Stimulated activated CD8-positive, alpha-beta memory T cell treated with anti-CD3 and anti-CD28 coated beads, Interleukin-12 subunit alpha, Interleukin-12 subunit beta, amount 100 ng/mL, for 4 hours (primary cell): ENCODE data around the gene FLYWCH2.

Experiments
- DNase-seq: peaks from one replicate; pipeline ENCODE4 v3.0.0-alpha.2; 2020; ENCODE audit warnings: low read depth

FLYWCH2 gene

DNA sequence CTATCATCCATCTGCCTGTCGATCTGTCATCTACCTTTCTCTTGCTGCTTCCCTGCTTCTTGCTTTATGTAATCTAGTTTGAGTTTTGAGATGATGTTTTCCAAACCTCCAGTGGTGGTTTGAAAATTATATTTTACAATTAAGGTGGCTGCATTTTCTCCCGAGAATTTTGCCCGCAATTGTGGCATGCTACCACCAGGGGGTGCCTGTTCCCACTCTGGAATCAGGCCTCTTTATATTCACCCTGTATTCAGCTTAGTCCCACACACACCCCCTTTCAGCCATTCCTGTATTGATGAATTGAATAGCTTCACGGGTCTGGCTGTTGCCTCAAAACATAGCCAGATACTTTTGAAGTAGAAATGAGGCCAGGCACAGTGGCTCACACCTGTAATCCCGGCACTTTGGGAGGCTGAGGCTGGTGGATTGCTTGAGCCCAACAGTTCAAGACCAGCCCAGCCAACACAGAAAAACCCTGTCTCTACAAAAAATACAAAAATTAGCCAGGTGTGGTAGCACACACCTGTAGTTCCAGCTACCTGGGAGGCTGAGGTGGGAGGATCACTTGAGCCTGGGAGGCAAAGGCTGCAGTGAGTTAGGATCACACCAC is 28.2 kb upstream of the FLYWCH2 start:
- no peak for DNase-seq

GRCh38 chr16:2855536-2855935 is 27.5 kb upstream of the FLYWCH2 start:
- no peak for DNase-seq

- DNase-seq, result no peak
These were observed 26.8 kb upstream of the FLYWCH2 start for GRCh38 chr16:2856061-2856670.

DNA sequence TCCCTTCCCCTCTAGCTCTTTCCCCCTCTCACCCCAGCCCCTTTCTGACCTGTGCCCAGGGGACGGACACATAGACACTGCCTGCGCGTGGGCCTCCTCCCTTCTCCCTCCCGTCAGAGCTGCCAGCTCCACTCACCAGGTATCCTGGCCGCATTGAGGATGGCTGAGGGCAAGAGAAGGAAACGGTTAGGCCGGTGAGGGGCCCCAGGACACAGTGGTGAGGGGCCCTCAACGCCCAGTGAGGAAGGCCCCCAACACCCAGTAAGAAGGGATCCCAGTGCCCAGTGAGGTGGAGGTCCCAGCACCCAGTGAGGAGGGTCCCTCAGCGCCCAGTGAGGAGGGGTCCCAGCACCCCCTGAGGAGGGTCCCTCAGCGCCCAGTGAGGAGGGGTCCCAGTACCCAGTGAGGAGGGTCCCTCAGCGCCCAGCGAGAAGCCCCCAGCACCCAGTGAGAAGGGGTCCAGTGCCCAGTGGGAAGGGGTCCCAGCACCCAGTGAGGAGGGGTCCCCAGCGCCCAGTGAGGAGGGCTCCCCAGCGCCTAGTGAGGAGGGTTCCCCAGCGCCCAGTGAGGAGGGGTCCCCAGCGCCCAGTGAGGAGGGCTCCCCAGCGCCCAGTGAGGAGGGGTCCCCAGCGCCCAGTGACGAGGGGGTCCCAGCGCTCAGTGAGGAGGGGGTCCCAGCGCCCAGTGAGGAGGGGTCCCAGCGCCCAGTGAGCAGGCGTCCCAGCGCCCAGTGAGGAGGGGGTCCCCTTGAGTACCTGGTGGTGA is 26.1 kb upstream of the FLYWCH2 start:
- no peak for DNase-seq

DNA sequence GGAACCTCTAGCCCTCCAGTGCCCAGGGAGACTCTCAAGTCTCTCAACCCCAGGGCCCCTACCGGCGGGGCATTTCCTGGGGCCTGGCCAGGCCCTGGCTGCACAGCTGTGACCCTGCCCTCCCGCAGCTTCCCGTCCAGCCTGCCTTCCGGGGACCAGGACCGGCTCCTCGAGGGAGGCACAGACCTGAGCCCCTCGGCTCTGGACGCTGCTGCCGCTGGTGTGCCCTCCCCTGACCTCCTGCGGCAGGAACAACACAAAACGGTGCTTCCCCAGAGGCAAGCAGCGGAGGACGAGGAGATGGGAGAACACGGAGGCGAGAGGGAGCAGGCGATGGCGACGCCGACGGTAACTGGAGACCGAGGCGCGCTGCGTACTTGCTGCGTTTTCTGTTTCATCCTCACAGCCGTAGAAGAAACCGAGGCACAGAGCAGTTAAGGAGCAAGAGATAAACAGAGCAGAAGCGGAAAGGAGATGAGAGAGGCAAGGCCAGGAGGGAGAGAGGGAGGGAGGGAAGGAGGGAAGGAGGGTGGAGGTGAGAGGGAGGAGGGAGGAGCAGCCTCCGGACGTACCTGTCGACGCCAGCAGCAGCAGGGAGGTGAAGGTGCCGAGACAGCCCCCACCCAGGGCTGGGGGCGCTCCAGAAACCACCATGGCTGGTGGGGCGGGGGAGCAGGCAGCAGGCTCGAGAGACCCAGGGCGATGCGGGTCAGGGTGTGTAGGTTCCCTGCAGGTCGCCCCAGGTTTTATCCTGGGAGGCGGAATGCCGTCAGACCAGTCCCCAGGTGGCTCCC is 25.4 kb upstream of the FLYWCH2 start, which contains the start of gene PRSS22:
Gene PRSS22, minus strand, starts transcription at position 720 of the 794 bp plus-strand sequence. Its CDS starts 66 bp downstream, at position 654.
- no peak for DNase-seq

DNA sequence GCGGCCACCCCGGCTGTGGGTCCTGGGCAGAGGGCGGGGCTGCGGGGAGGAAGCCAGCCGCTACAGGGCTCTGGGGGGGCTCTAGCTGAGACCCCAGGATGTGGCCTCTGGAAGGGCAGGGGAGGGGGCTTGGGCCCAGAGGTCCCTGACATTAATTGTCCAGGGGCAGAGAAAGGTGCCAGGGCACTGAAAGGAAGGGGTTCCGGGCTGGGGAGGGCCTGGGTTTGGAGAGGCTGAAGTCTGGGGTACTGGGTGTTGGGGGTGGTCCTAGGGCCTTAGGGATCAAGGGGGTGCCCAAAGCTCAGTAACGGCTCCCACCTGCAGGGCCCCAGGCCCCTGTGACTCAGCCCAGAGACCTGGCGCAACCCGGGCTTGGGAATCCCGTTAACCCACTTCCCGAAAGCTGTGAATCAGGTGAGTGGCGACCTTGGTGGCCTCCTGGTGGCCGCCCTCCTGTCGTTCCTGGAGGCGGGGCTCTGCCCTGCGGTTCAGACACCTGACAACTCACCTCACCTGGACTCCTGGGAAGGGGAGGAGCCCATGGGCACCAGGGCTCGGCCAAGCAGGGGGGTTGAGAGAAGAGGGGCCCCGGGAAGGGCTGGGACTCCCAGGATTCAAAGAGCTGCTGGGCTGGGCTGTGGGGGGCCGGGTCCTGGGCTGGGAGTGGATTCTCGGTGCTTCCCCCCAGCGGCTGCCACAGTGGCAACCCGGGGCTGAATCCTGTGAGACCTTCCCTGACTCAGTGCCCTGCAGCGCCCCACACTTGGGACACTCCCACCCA is 24.6 kb upstream of the FLYWCH2 start:
- no peak for DNase-seq

- DNase-seq, result no peak
These were observed 23.2 kb upstream of the FLYWCH2 start for GRCh38 chr16:2859686-2860265.

GRCh38 chr16:2860826-2861567 is 22.0 kb upstream of the FLYWCH2 start:
- no peak for DNase-seq

DNA sequence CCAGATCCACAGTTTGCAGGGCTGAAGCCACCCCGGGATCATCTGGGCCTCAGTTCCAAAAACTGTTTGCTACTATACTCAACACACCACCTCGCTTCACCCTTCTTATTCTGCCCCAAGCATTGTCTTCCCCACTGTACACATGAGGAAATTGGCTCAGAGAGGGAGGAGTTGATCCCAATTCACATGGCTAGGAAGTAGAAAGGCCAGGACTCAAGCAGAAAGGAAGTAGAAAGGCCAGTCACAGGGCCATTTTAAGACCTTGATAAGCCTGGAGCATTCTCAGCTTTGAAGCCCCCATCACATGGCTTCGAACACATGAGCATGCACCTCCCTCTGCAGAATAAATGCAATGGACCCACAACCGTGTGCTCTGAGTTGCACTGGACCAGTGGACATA is 17.4 kb upstream of the FLYWCH2 start:
- DNase-seq, result no peak

GRCh38 chr16:2866431-2866830 is 16.6 kb upstream of the FLYWCH2 start:
- no peak for DNase-seq

- DNase-seq, result no peak
These were observed 15.4 kb upstream of the FLYWCH2 start for GRCh38 chr16:2867661-2867986.

GRCh38 chr16:2867987-2868789 is 14.8 kb upstream of the FLYWCH2 start:
- peak; percentile 82 for DNase-seq

DNA sequence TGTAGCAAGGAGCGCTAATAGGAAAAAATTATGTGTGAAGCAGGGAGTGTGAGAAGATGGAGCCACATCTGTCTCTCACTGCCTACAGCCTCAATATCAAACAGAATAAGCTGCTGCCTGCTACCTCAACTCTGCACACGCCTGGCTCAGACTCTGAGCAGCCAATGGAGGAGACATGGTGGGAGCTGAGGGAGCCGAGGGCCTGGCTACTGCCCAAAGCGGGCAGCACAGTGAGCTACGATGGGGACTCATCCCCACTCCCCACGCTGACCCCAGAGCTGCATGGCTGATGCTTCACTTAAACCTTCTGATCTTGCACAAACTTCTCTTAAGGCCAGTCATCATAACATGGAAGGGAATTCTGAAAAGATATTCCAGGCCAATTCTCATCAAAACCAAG is 11.1 kb upstream of the FLYWCH2 start:
- no peak for DNase-seq

DNA sequence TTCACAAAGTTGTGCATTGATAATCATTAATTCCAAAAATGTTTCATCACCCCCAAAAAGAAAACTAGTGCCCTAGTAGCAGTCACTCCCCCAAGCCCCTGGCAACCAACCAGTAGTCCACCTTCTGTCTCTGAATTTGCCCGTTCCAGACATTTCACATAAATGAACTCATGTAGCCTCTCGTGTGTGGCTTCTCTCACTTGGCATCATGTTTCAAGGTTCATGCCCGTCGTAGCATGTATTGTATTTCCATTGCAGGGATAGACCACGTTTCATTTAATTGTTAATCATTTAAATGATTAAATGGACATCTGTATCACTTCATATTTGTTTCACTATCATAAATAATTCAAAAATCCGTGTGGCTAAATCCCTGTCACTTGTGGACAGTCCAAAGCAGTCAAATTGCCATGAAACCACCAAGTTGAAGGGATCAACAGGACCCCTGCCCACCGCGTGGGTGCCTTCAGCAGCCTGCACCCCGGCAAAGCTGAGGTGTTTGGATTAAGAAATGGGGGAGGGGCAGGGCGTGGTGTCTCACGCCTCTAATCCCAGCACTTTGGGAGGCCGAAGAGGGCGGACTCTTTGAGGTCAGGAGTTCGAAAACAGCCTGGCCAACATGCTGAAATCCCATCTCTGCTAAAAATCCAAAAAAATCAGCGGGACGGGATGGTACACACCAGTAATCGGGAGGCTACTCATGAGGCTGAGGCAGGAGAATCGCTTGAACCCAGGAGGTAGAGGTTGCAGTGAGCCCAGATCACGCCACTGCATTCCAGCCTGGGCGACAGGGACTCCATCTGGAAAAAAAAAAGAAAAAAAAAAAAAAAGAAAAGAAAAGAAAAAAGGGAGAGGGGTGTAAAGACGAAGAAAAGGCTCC is 8.7 kb upstream of the FLYWCH2 start:
- DNase-seq, result no peak

GRCh38 chr16:2874912-2875362 is 8.1 kb upstream of the FLYWCH2 start:
- peak; percentile 40 for DNase-seq

DNA sequence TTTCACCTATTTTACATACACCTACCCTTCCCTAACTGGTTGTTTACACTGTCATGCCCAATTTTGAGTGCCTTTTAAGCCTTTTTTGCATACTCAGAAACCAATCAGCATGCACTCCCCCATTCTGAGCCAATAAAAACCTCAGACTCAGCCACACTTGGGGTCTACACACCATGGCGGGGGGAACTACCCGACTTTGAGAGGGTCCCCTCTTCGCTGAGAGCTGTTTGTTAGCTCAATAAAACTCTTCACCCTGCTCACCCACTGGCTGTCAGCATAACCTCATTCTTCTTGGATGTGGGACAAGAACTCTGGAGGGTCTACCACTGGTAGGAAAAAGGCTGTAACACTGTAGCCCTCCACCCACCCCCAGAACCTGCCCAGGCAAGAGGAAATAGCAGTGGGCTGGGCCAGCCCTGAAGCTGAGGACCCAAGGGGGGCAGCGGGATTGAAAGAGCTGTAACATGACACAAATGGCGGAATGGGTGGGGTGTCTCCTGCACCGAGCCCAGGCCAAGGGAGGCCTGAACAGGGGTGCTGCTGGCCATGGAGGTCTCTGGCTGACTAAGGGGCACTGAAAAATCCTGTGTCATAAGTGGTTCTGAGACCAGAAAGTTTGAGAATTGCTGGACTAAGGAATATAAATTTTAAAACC is 3.0 kb upstream of the FLYWCH2 start:
- DNase-seq, result no peak

DNA sequence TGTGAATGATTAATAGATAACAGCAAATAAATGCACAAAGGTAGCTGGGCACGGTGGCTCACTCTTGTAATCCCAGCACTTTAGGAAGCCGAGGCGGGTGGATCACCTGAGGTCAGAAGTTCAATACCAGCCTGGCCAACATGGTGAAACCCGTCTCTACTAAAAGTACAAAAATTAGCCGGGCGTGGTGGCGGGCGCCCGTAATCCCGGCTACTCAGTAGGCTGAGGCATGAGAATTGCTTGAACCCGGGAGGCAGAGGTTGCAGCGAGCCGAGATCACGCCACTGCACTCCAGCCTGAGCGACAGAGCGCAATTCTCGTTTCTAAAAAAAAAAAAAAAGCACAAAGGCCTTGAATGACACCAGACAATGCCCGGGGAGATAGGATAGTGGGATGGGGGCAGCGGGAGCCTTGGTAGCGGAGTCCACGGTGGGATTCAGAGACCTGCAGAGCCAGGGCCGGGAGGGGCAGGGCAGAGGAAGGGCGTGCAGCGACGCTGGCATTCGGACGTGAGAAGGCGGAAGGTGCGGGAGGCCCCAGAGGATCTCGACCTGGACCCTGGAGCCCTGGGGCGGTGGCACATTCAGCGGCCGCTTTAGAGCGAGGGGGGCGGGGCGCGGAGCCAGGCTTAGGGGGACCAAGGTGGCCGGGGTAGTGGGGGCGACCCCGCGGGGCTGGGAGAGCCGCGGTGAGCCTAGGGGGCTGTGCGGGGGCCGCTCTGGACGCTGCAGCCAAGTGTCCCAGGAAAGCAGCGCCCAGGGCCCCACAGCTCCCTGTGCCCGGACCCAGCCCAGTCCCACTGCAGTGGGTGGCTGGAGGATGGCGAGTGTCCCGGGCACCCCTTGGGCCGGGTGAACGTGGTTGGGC is 999 bp upstream of the FLYWCH2 start:
- no peak for DNase-seq
